Stimulated activated naive CD8-positive, alpha-beta T cell treated with anti-CD3 and anti-CD28 coated beads, Interleukin-15, Interleukin-2, amounts not matched to agents 100 ng/mL and 50 ng/mL, for 24 hours (primary cell): ENCODE results near the gene DROSHA.

Source experiments
- H3K27ac Mint-ChIP-seq: one replicate; pipeline ENCODE4 v1.8.0; 2021; ENCODE audit warnings: mild to moderate bottlenecking, mixed read lengths
- H3K27me3 Mint-ChIP-seq: one replicate; pipeline ENCODE4 v1.8.0; 2021; ENCODE audit warnings: mixed read lengths
- H3K36me3 Mint-ChIP-seq: one replicate; pipeline ENCODE4 v1.8.0; 2021; ENCODE audit warnings: low read depth, mixed read lengths
- H3K4me1 Mint-ChIP-seq: one replicate; pipeline ENCODE4 v1.8.0; 2021; ENCODE audit warnings: low read depth, mixed read lengths
- H3K4me3 Mint-ChIP-seq: one replicate; pipeline ENCODE4 v1.8.0; 2021; ENCODE audit warnings: mild to moderate bottlenecking, mixed read lengths
- H3K9me3 Mint-ChIP-seq: one replicate; pipeline ENCODE4 v1.8.0; 2021; ENCODE audit warnings: mixed read lengths

The DROSHA gene

DNA sequence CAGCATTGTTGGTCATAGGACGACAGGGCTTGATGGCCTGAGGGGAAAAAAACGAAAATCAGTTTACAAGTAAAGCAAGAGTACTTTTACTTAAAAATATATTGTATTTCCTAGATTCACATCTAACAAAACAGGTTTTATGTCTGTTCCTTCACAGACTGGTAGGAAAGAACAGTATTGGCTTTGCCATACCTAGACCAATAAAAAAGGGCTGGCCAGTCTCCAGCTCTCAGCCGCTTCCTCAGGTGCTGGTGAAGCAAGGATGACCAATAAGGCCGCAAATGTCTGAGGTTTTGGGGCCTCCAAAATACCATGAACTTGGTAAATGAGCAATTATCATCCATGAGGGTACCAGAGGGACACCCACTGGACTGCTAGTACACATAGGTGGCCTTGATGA, 36.6 kb downstream of the DROSHA start:
- Mint-ChIP-seq H3K9me3 (no peaks in the 10 kb centered on the region), H3K27me3 (no peaks in the 10 kb centered on the region), H3K4me3 (no peak overlapping the region), H3K36me3 (peaks cover 69% of the 10 kb centered on the region), H3K27ac (no peak overlapping the region), H3K4me1 (no peaks in the 10 kb centered on the region)

GRCh38 chr5:31492869-31493268, 39.0 kb downstream of the DROSHA start:
- no peaks in the 10 kb centered on the region for H3K4me1 Mint-ChIP-seq
- no peak overlapping the region for H3K27ac Mint-ChIP-seq
- peaks cover 69% of the 10 kb centered on the region for H3K36me3 Mint-ChIP-seq

GRCh38 chr5:31487506-31487905, 44.4 kb downstream of the DROSHA start:
- no peak overlapping the region for H3K27ac Mint-ChIP-seq
- no peaks in the 10 kb centered on the region for H3K9me3 Mint-ChIP-seq
- H3K36me3 Mint-ChIP-seq: peaks cover 80% of the 10 kb centered on the region
- H3K4me3 Mint-ChIP-seq: no peak overlapping the region
- H3K4me1 Mint-ChIP-seq: no peaks in the 10 kb centered on the region
- no peaks in the 10 kb centered on the region for H3K27me3 Mint-ChIP-seq

More at GRCh38 chr5:31492869-31493268, 39.0 kb downstream of the DROSHA start:
- Mint-ChIP-seq H3K9me3 (no peaks in the 10 kb centered on the region), H3K27me3 (no peaks in the 10 kb centered on the region), H3K4me3 (no peak overlapping the region)

DNA sequence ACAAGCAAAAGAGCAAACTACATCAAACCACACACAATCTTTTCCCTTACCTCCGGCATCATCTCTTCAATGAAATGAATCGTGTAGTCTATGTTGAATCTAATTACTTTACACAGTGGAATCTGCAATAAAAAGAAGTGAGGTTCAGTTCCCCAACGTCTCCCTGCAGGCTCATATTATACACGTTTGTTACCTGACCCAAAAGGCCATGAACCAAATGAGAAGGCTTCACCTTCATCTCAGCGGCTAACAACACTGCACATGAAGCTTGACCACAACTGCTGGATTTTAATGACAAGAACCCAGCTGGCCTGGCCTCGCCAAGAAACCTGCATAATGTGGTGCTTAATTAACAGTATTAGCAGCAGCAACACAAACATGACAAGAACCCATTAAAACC, 45.5 kb downstream of the DROSHA start:
- no peaks in the 10 kb centered on the region for H3K4me1 Mint-ChIP-seq
- peaks cover 85% of the 10 kb centered on the region for H3K36me3 Mint-ChIP-seq
- no peaks in the 10 kb centered on the region for H3K9me3 Mint-ChIP-seq
- no peak overlapping the region for H3K27ac Mint-ChIP-seq
- no peaks in the 10 kb centered on the region for H3K27me3 Mint-ChIP-seq
- H3K4me3 Mint-ChIP-seq: no peak overlapping the region

DNA sequence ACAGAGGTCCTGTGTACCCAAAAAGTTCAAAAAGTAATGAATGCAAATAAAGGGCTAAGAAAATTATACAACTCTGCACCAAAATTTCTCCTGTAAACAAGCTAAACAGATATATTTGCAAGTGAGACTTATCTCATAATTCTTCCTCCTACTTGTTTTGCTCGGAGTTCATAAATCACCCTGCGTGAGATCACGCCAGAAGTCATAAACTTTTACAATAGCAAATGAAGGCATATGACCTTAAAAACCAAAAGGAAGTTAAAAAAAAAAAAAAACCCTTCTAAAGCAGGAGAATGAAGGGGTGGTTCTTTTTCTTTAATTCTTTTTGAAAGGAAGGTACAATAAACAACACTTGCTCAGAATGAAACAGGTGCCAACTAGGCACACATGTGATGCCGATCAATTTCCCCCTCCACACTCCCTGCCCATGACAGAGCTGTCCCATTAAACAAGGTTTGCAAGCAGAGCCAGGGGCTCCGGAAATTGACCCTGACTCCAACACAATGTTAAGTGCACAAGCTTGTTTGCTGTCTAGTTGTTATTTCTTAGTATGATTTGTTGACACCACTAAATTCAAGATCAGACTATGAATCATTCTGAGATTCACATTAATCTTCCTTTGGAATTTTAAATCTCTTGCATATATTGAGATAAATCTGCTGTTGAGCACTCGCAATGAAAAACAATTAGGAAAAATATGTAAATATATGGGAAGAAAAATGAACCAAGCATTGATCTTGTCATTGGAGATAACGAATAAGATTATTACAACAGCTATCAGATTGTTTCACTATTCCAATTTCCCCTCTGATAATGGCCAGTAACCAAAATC, 46.3 kb downstream of the DROSHA start:
- H3K27me3 Mint-ChIP-seq: no peaks in the 10 kb centered on the region
- no peak overlapping the region for H3K27ac Mint-ChIP-seq
- no peak overlapping the region for H3K4me3 Mint-ChIP-seq
- no peaks in the 10 kb centered on the region for H3K4me1 Mint-ChIP-seq
- H3K36me3 Mint-ChIP-seq: peaks cover 82% of the 10 kb centered on the region
- no peaks in the 10 kb centered on the region for H3K9me3 Mint-ChIP-seq

DNA sequence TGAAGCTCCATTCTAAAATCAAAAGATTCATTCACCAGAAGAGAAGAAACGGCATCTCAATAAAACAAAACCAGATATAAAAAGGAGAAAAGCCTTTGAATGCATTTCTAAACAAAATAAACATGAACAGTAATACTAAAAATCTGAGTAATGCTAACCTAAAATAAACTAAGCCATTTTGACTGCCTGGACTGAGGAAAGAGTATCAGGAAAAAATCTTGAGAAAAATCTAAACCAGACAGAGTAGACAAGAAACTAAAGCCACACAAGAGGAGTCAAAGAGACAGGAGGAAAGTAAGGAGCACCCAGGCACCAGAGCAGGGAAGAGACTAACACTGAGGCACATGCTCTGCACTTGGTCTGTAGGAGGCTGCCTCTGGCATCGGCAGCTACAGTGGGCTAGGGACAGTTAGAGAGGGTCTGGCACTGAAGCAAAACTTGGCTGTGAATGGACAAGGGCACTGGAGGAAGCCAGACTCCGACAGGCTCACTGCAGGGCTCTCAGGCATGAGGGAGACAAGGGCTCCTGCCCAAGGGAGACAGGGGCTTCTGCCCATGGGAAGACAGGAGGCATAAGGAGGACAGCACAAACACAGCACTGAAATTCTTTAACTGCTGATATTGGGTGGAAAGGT, 50.2 kb downstream of the DROSHA start:
- no peak overlapping the region for H3K4me3 Mint-ChIP-seq

DNA sequence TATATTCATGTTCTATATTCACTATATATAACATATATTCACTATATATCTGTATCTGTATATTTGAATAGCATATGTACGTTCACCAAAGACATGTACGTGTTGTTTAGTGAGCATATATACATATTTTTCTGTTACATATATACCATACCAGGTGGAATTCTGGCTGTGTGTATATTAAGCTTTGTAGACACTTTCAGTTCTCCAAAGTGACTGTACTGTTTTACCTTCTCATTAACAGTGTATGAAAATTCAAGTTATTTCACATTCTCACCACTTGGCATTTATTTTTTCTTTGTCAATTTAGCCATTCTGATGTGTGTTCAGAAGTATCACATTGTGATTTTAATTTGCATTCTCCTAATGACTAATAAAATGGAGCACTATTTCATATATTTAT, 52.2 kb downstream of the DROSHA start:
- H3K27me3 Mint-ChIP-seq: no peaks in the 10 kb centered on the region
- H3K4me1 Mint-ChIP-seq: no peaks in the 10 kb centered on the region
- H3K36me3 Mint-ChIP-seq: peaks cover 59% of the 10 kb centered on the region
- peaks cover 3% of the 10 kb centered on the region for H3K9me3 Mint-ChIP-seq
- H3K4me3 Mint-ChIP-seq: no peak overlapping the region
- H3K27ac Mint-ChIP-seq: no peak overlapping the region

More for the DNA sequence above, 50.2 kb downstream of the DROSHA start:
- Mint-ChIP-seq H3K27ac (no peak overlapping the region), H3K27me3 (no peaks in the 10 kb centered on the region), H3K4me1 (no peaks in the 10 kb centered on the region), H3K36me3 (peaks cover 62% of the 10 kb centered on the region), H3K9me3 (no peaks in the 10 kb centered on the region)

DNA sequence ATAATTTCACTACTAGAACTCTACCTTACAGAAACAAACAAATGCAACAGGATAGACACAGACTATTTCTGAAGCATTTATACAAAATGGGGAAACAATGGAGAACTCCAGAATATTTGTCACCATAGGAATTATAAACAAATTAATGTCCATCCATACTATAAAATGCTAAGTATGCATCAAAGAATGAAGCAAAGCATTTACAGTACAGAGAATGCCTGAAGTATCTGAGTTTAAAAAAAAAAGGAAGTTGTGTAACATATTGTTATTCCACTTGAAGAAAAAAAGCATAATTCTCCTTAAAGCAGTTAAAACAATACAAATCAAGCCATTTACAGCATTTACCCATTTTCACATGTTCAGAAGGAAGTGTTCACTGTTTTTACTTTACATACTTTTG, 53.0 kb downstream of the DROSHA start:
- H3K9me3 Mint-ChIP-seq: peaks cover 3% of the 10 kb centered on the region
- H3K27ac Mint-ChIP-seq: no peak overlapping the region
- no peak overlapping the region for H3K4me3 Mint-ChIP-seq
- H3K36me3 Mint-ChIP-seq: peaks cover 58% of the 10 kb centered on the region
- H3K4me1 Mint-ChIP-seq: no peaks in the 10 kb centered on the region
- H3K27me3 Mint-ChIP-seq: no peaks in the 10 kb centered on the region

DNA sequence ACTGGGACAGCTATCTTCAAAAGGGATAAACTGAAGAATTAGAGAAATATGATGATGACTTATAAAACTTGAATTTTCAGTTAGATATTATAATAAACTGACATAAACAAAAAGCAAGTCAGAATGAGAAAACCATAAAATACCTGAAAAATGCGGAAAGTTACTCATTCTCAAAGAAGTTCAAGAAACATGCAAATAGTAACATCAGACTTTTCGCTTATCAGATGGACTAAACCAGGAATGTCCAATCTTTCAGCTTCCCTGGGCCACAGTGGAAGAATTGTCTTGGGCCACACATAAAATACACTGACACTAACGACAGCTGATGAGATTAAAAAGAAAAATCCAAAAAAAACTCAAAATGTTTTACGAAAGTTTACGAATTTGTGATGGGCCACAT, 53.9 kb downstream of the DROSHA start:
- Mint-ChIP-seq H3K4me1 (no peaks in the 10 kb centered on the region), H3K27me3 (no peaks in the 10 kb centered on the region), H3K4me3 (no peak overlapping the region), H3K9me3 (peaks cover 3% of the 10 kb centered on the region), H3K27ac (no peak overlapping the region), H3K36me3 (peaks cover 59% of the 10 kb centered on the region)

DNA sequence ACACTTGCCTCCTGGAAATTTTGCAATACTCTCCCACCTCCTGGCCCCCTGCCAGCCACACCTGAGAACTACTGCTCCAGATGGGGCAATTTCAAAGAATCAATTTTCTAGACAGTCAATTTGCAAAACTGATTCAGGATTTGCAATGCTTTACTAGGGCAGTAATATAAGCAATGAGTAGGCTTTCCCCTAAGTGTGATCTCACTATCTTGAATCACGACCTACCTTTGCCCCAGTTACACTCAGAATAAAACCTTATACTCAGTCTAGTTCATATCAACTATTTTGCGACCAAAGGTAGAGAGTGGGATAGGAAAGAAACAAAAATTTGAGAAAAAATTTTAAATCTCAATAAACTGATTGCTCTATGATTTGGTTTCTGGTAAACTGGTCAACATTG, 54.4 kb downstream of the DROSHA start:
- Mint-ChIP-seq H3K36me3 (peaks cover 62% of the 10 kb centered on the region), H3K4me1 (no peaks in the 10 kb centered on the region), H3K4me3 (no peak overlapping the region), H3K27me3 (no peaks in the 10 kb centered on the region), H3K27ac (no peak overlapping the region), H3K9me3 (peaks cover 3% of the 10 kb centered on the region)

DNA sequence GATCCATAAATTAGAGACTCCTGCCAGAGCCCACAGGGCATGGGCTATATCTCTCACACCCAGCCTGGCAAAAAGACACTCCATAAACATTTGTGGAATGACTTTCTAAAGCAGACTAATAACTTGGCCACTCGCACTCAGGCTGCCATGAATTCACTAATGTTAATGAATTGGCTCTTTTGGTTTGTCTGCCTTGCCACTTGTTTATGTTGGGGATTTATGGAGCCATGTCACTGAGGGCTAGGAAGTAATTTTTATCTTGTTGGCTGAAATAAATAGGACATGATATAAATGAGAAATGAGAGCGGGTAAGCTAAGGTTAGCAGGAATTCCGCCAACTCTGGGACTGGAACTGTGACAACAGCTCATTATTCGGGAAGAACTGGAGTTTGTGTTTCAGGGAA, 55.2 kb downstream of the DROSHA start:
- no peaks in the 10 kb centered on the region for H3K4me1 Mint-ChIP-seq
- H3K4me3 Mint-ChIP-seq: no peak overlapping the region
- H3K27ac Mint-ChIP-seq: no peak overlapping the region
- peaks cover 3% of the 10 kb centered on the region for H3K9me3 Mint-ChIP-seq
- H3K27me3 Mint-ChIP-seq: no peaks in the 10 kb centered on the region
- peaks cover 59% of the 10 kb centered on the region for H3K36me3 Mint-ChIP-seq

DNA sequence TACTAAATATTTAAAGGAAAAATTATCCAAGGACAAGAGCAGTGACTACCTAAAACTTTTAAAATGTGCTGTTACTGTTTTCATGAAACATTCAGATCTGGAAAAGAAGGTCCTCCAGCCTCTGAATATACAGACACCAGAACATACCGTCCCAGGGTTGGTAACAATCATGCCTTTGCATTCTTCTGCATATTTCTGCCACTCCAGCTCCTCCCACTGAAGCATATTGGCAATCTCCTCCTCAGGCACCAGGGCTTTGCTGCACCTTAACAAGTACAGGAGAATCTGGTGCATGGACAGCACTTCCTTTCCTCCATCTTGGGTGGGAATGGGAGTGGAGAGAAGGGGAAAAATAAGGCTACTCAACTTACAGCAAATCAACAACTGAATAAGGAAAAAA, 60.0 kb downstream of the DROSHA start:
- Mint-ChIP-seq H3K9me3 (peaks cover 3% of the 10 kb centered on the region), H3K4me3 (no peak overlapping the region), H3K27ac (no peak overlapping the region)

GRCh38 chr5:31471040-31471439, 60.9 kb downstream of the DROSHA start:
- Mint-ChIP-seq H3K9me3 (peaks cover 3% of the 10 kb centered on the region), H3K4me3 (no peak overlapping the region), H3K36me3 (peaks cover 76% of the 10 kb centered on the region), H3K27me3 (no peaks in the 10 kb centered on the region), H3K27ac (no peak overlapping the region), H3K4me1 (no peaks in the 10 kb centered on the region)

More for the DNA sequence above, 60.0 kb downstream of the DROSHA start:
- Mint-ChIP-seq H3K36me3 (peaks cover 70% of the 10 kb centered on the region), H3K27me3 (no peaks in the 10 kb centered on the region), H3K4me1 (no peaks in the 10 kb centered on the region)

DNA sequence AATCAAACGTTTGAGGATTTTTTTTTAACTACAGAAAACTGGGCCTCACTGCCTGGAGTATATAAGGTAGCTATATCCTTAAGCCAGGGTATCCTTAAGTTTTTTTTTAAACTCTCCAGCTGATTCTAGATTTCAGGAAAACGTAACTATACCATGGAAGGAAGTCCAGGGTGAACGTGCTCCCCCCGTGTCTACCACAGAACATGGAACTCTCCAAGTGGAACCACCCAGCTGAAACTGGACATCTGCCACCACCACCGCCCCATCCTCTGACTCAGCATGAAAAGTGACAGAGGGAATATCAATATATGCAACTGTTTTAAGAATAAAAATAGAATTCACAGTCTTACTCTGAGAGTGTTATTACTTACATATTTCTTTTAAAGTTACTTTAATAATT, 61.3 kb downstream of the DROSHA start:
- Mint-ChIP-seq H3K9me3 (peaks cover 5% of the 10 kb centered on the region), H3K27me3 (no peaks in the 10 kb centered on the region), H3K36me3 (peaks cover 76% of the 10 kb centered on the region), H3K4me3 (no peak overlapping the region), H3K27ac (no peak overlapping the region), H3K4me1 (no peaks in the 10 kb centered on the region)

GRCh38 chr5:31469886-31470285, 62.0 kb downstream of the DROSHA start:
- peaks cover 78% of the 10 kb centered on the region for H3K36me3 Mint-ChIP-seq
- no peaks in the 10 kb centered on the region for H3K4me1 Mint-ChIP-seq
- H3K27ac Mint-ChIP-seq: no peak overlapping the region
- H3K4me3 Mint-ChIP-seq: no peak overlapping the region
- H3K9me3 Mint-ChIP-seq: peaks cover 4% of the 10 kb centered on the region
- no peaks in the 10 kb centered on the region for H3K27me3 Mint-ChIP-seq
